ENCODE measurements around the gene SMAD3.

SMAD3 gene

GRCh38 chr15:67171471-67171870, 106.1 kb downstream of the SMAD3 start:
- DNase-seq (ENCODE audit: low read depth): no peak
- TF ChIP-seq CTCF (conservative IDR thresholded peaks at IDR 0.05; ENCODE audit: low read length): no peak
- H3K4me3 ChIP-seq (ENCODE audit: low read length): no peak overlapping the region

- TF ChIP-seq CTCF (conservative IDR thresholded peaks at IDR 0.05; ENCODE audit: low read length): no peak
- DNase-seq (ENCODE audit: low read depth): no peak
- H3K4me3 ChIP-seq (ENCODE audit: low read length): no peak overlapping the region
Measured at GRCh38 chr15:67172172-67172571, 106.8 kb downstream of the SMAD3 start.

GRCh38 chr15:67173005-67173404, 107.6 kb downstream of the SMAD3 start:
- DNase-seq (ENCODE audit: low read depth): no peak
- TF ChIP-seq CTCF (conservative IDR thresholded peaks at IDR 0.05; ENCODE audit: low read length): no peak
- no peak overlapping the region for H3K4me3 ChIP-seq (ENCODE audit: low read length)

GRCh38 chr15:67173786-67174185, 108.4 kb downstream of the SMAD3 start:
- no peak for TF ChIP-seq CTCF (conservative IDR thresholded peaks at IDR 0.05; ENCODE audit: low read length)
- DNase-seq (ENCODE audit: low read depth): no peak
- H3K4me3 ChIP-seq (ENCODE audit: low read length): no peak overlapping the region

GRCh38 chr15:67174446-67174845, 109.0 kb downstream of the SMAD3 start:
- DNase-seq (ENCODE audit: low read depth): no peak
- TF ChIP-seq CTCF (conservative IDR thresholded peaks at IDR 0.05; ENCODE audit: low read length): no peak
- H3K4me3 ChIP-seq (ENCODE audit: low read length): no peak overlapping the region

- no peak for TF ChIP-seq CTCF (conservative IDR thresholded peaks at IDR 0.05; ENCODE audit: low read length)
- no peak for DNase-seq (ENCODE audit: low read depth)
- no peak overlapping the region for H3K4me3 ChIP-seq (ENCODE audit: low read length)
Measured at GRCh38 chr15:67174864-67175573, 109.6 kb downstream of the SMAD3 start.

- H3K4me3 ChIP-seq (ENCODE audit: low read length): no peak overlapping the region
- no peak for TF ChIP-seq CTCF (conservative IDR thresholded peaks at IDR 0.05; ENCODE audit: low read length)
- peak; percentile 85 for DNase-seq (ENCODE audit: low read depth)
Measured at GRCh38 chr15:67175643-67176071, 110.3 kb downstream of the SMAD3 start.
